NCI-H82 treated with DMSO at 0.1 percent for 48 hours (cell line): Measurements from ENCODE around the gene SNRNP27.

Experiments used
- DNase-seq: peaks from one replicate; lab custom pipeline; 2025; ENCODE audit not compliant: unreplicated experiment; lab: John Stamatoyannopoulos, UW

SNRNP27 gene

GRCh38 chr2:69914950-69915945, 21.5 kb downstream of the SNRNP27 start, which contains the start of gene MXD1:
Gene MXD1 (plus strand): TSS chr2:69915109. CDS start chr2:69915331, 222 bp downstream.
- DNase-seq, result no peak

- DNase-seq, result no peak
These were observed 22.4 kb downstream of the SNRNP27 start for GRCh38 chr2:69916106-69916505.

GRCh38 chr2:69917852-69918251, 24.1 kb downstream of the SNRNP27 start:
- no peak for DNase-seq

- no peak for DNase-seq
These were observed 24.6 kb downstream of the SNRNP27 start for GRCh38 chr2:69918401-69918800.

- DNase-seq, result no peak
These were observed 29.4 kb downstream of the SNRNP27 start for GRCh38 chr2:69923116-69923515.

GRCh38 chr2:69926849-69927515, 33.2 kb downstream of the SNRNP27 start:
- DNase-seq, result no peak

- no peak for DNase-seq
These were observed 38.3 kb downstream of the SNRNP27 start for GRCh38 chr2:69931832-69932595.

GRCh38 chr2:69932596-69932922, 38.8 kb downstream of the SNRNP27 start:
- no peak for DNase-seq

GRCh38 chr2:69933254-69933828, 39.6 kb downstream of the SNRNP27 start:
- no peak for DNase-seq

GRCh38 chr2:69933839-69934613, 40.3 kb downstream of the SNRNP27 start:
- DNase-seq, result no peak

- no peak for DNase-seq
These were observed 40.8 kb downstream of the SNRNP27 start for GRCh38 chr2:69934614-69934908.

GRCh38 chr2:69935011-69935410, 41.3 kb downstream of the SNRNP27 start:
- DNase-seq, result no peak

GRCh38 chr2:69936906-69937305, 43.1 kb downstream of the SNRNP27 start:
- no peak for DNase-seq

- DNase-seq, result no peak
These were observed 44.2 kb downstream of the SNRNP27 start for GRCh38 chr2:69937968-69938367.

- no peak for DNase-seq
These were observed 46.0 kb downstream of the SNRNP27 start for GRCh38 chr2:69939722-69940121.

GRCh38 chr2:69940691-69941090, 46.9 kb downstream of the SNRNP27 start:
- DNase-seq, result no peak

GRCh38 chr2:69943000-69943842, 49.5 kb downstream of the SNRNP27 start:
- DNase-seq, result no peak

GRCh38 chr2:69943843-69944525, 50.2 kb downstream of the SNRNP27 start:
- DNase-seq, result no peak

- DNase-seq, result no peak
These were observed 51.0 kb downstream of the SNRNP27 start for GRCh38 chr2:69944756-69945155.
